Naive thymus-derived CD4-positive, alpha-beta T cell (primary cell): ENCODE results near the gene IL6R. TPM values are rescaled to one million over a fixed set of nuclear protein-coding genes. Genes with fewer than 3 reads are reported as not detected.

Experiments used
- polyA plus RNA-seq, 2 donors: library from polyadenylated mRNA; unstranded; fragments of 300-500 nt; fragmentation: Illumina TruSeq; gene quantifications; one replicate each; pipeline ENCODE4 v1.2.3, GENCODE V29; 2021
- total RNA-seq, 6 experiments: library from RNA in 5 of 6; stranded (reverse) in 5 of 6; gene quantifications; 1 replicate in 5 of 6; 2 replicates in 1 of 6; pipeline ENCODE4 v1.2.3 and lab custom pipeline; 2021 to 2026

IL6R gene
- total and polyA plus RNA-seq, 7 experiments from 2014 or later = 5.2 to 91.6 (median 77.8) TPM

Other genes starting within 250 kb of the IL6R start
- 100 to 1,000 TPM; 264 to 688 (median 281) TPM for gene TPM3, start 213.2 kb upstream of the IL6R start, total RNA-seq
- gene TPM3, start 213.2 kb upstream of the IL6R start, polyA plus RNA-seq = 100 to 1,000 TPM; 653 to 718 TPM
- not detected for gene CFAP141, start 199.0 kb upstream of the IL6R start, total RNA-seq
- gene CFAP141, start 199.0 kb upstream of the IL6R start, polyA plus RNA-seq = not detected
- gene UBAP2L, start 184.4 kb upstream of the IL6R start, total RNA-seq = 100 to 1,000 TPM; 183 to 235 (median 189) TPM
- gene UBAP2L, start 184.4 kb upstream of the IL6R start, polyA plus RNA-seq = 10 to 100 TPM; 49.4 to 79.0 TPM
- 100 to 1,000 TPM in 3 of 5 experiments, 10 to 100 TPM in 2; 71.9 to 111 (median 104) TPM for gene HAX1, start 132.7 kb upstream of the IL6R start, total RNA-seq
- gene HAX1, start 132.7 kb upstream of the IL6R start, polyA plus RNA-seq = 100 to 1,000 TPM; 198 to 201 TPM
- under 1 TPM in 1 of 5 experiments, not detected in 4; 0.59 TPM for gene AQP10, start 84.2 kb upstream of the IL6R start, total RNA-seq
- not detected for gene AQP10, start 84.2 kb upstream of the IL6R start, polyA plus RNA-seq
- 100 to 1,000 TPM; 105 to 130 (median 117) TPM for gene ATP8B2, start 79.8 kb upstream of the IL6R start, total RNA-seq
- 10 to 100 TPM; 49.2 to 89.4 TPM for gene ATP8B2, start 79.8 kb upstream of the IL6R start, polyA plus RNA-seq
- gene TDRD10, start 96.9 kb downstream of the IL6R start, total RNA-seq = under 1 TPM in 1 of 5 experiments, not detected in 4; 0.29 TPM
- not detected for gene TDRD10, start 96.9 kb downstream of the IL6R start, polyA plus RNA-seq
- not detected for gene SHE, start 97.1 kb downstream of the IL6R start, total RNA-seq
- gene SHE, start 97.1 kb downstream of the IL6R start, polyA plus RNA-seq = under 1 TPM in 1 of 2 donors, not detected in 1; 0.04 TPM
- 100 to 1,000 TPM in 3 of 5 experiments, 10 to 100 TPM in 2; 63.2 to 117 (median 106) TPM for gene UBE2Q1, start 153.3 kb downstream of the IL6R start, total RNA-seq
- gene UBE2Q1, start 153.3 kb downstream of the IL6R start, polyA plus RNA-seq = 10 to 100 TPM in 1 of 2 donors, 1 to 10 TPM in 1; 9.1 to 11.4 TPM
- gene CHRNB2, start 162.4 kb downstream of the IL6R start, total RNA-seq = not detected
- not detected for gene CHRNB2, start 162.4 kb downstream of the IL6R start, polyA plus RNA-seq
- gene ADAR, start 202.8 kb downstream of the IL6R start, total RNA-seq = 100 to 1,000 TPM; 206 to 408 (median 237) TPM
- 100 to 1,000 TPM; 101 to 167 TPM for gene ADAR, start 202.8 kb downstream of the IL6R start, polyA plus RNA-seq